K562 (cell line): ENCODE data around the gene TPD52L1. TPM values are rescaled to one million over a fixed set of nuclear protein-coding genes. Genes with fewer than 3 reads are reported as not detected.

Source experiments
- ATAC-seq: fragments of 200-7000 bp; cut with Tn5 transposase; 3 replicates; pipeline ENCODE4 v1.9.1; 2020; ENCODE audit warnings: moderate library complexity
- BruUV-seq: library from RNA; stranded (reverse); fragments of 400-500 nt; replicated peaks from 2 replicates; lab custom pipeline; 2021; lab: Mats Ljungman, UMichigan
- CTCF ChIA-PET: fragments of 300-600 bp; formaldehyde crosslinking; extraction: SDS; loops from one replicate; lab custom pipeline; 2021; ENCODE audit warnings: low intra/inter-chr PET ratio; lab: Yijun Ruan, JAX
- POLR2A ChIA-PET: fragments of 300-600, 350-650 bp; sonication (Branson Sonifier 250); formaldehyde crosslinking; extraction: SDS; loops from one replicate; lab custom pipeline; 2021; ENCODE audit warnings: antibody characterized with exemption, inconsistent platforms; lab: Yijun Ruan, JAX
- DNase-seq, 4 experiments: peaks; one replicate each; pipeline versions ENCODE4 v3.0.0 to v3.0.0-alpha.2; 2011 to 2018; ENCODE audit warnings: low spot score in 3 of 4, mixed read lengths in 3 of 4; ENCODE audit errors: extremely low read depth in 1 of 4
- FAIRE-seq: peaks from 2 replicates; lab custom pipeline; 2011; peaks lifted over from hg19 to GRCh38; lab: Jason Lieb, UNC
- H2AFZ ChIP-seq: 2 replicates; pipeline ENCODE4 v1.6.0; 2011; ENCODE audit warnings: low read depth, low read length, control low read depth, inconsistent platforms
- H3K27ac ChIP-seq: fragments of 200-600 bp; 3 replicates; pipeline ENCODE4 v1.8.0; 2011; ENCODE audit warnings: low read depth, mild to moderate bottlenecking, control low read depth, inconsistent platforms, low read length, moderate library complexity, mixed read lengths; ENCODE audit errors: extremely low read depth
- H3K27me3 ChIP-seq, 2 experiments: fragments of 300-600 bp in 1 of 2; 2 replicates in 1 of 2; 3 replicates in 1 of 2; pipeline versions ENCODE4 v1.6.0 to v1.8.0; 2011; ENCODE audit warnings: inconsistent platforms in 2 of 2, low read length in 2 of 2, mild to moderate bottlenecking in 1 of 2, mixed read lengths in 1 of 2, moderate library complexity in 1 of 2; ENCODE audit not compliant: control insufficient read depth in 2 of 2, insufficient read depth in 2 of 2
- H3K36me3 ChIP-seq: fragments of 300-600 bp; 3 replicates; pipeline ENCODE4 v1.8.0; 2011; ENCODE audit warnings: mild to moderate bottlenecking, low read length, inconsistent platforms; ENCODE audit not compliant: control insufficient read depth, insufficient read depth
- H3K4me1 ChIP-seq, 2 experiments: fragments of 200-600 bp in 1 of 2; replicated peaks in 1 of 2; 2 replicates in 1 of 2; 3 replicates in 1 of 2; pipeline versions ENCODE4 v1.5.1 to v1.8.0; 2011; ENCODE audit warnings: inconsistent platforms in 2 of 2, low read length in 2 of 2, mild to moderate bottlenecking in 1 of 2, mixed read lengths in 1 of 2, moderate library complexity in 1 of 2; ENCODE audit not compliant: control insufficient read depth in 2 of 2, insufficient read depth in 2 of 2
- H3K4me2 ChIP-seq: 2 replicates; pipeline ENCODE4 v1.6.1; 2011; ENCODE audit warnings: low read length, control low read depth, inconsistent platforms, mixed read lengths; ENCODE audit not compliant: insufficient read depth
- H3K4me3 ChIP-seq: fragments of 200-600 bp; sonication (generic), shearing (Covaris generic); 2 replicates; pipeline ENCODE4 v1.5.1; 2016; ENCODE audit warnings: control low read depth, inconsistent platforms
- H3K79me2 ChIP-seq: fragments of 200-600 bp; 3 replicates; pipeline ENCODE4 v1.8.0; 2011; ENCODE audit warnings: low read length, inconsistent platforms; ENCODE audit not compliant: control insufficient read depth, insufficient read depth
- H3K9ac ChIP-seq, 2 experiments: 2 replicates each; pipeline versions ENCODE4 v1.6.0 to v1.6.1; 2011; ENCODE audit warnings: low read depth in 2 of 2, low read length in 2 of 2, control low read depth in 1 of 2, inconsistent platforms in 1 of 2, mild to moderate bottlenecking in 1 of 2, mixed read lengths in 1 of 2; ENCODE audit not compliant: insufficient read depth in 1 of 2
- H3K9me1 ChIP-seq: one replicate; pipeline ENCODE4 v1.6.0; 2011; ENCODE audit warnings: inconsistent platforms, mild to moderate bottlenecking, low read length, moderate library complexity; ENCODE audit not compliant: control insufficient read depth, insufficient read depth
- H3K9me3 ChIP-seq: replicated peaks from 2 replicates; pipeline ENCODE4 v1.5.1; 2011; ENCODE audit warnings: low read depth, low read length, inconsistent platforms; ENCODE audit not compliant: control insufficient read depth, insufficient read depth
- H4K20me1 ChIP-seq: replicated peaks from 2 replicates; pipeline ENCODE4 v1.6.1; 2011; ENCODE audit warnings: low read length, inconsistent platforms, mixed read lengths; ENCODE audit not compliant: control insufficient read depth, insufficient read depth
- BMI1 ChIP-seq: fragments of 150-350 bp; IDR thresholded peaks from 2 replicates; pipeline ENCODE4 v1.6.1; 2014; ENCODE audit warnings: low read length
- EP400 ChIP-seq: fragments of 450-650 bp; IDR thresholded peaks from 2 replicates; pipeline ENCODE4 v1.6.1; 2017; ENCODE audit warnings: antibody characterized with exemption, mild to moderate bottlenecking, moderate library complexity
- EZH2 ChIP-seq: IDR thresholded peaks from 2 replicates; pipeline ENCODE4 v1.6.1; 2012; ENCODE audit warnings: low read depth, mild to moderate bottlenecking, inconsistent platforms, low read length, borderline replicate concordance
- HMBOX1 ChIP-seq: sonication (generic); IDR thresholded peaks from 2 replicates; pipeline ENCODE4 v1.6.1; 2016
- MCM5 ChIP-seq: fragments of 450-650 bp; IDR thresholded peaks from 2 replicates; pipeline ENCODE4 v1.6.1; 2016; ENCODE audit warnings: low read depth
- MIER1 ChIP-seq: fragments of 450-650 bp; IDR thresholded peaks from 2 replicates; pipeline ENCODE4 v1.6.1; 2016; ENCODE audit warnings: antibody characterized with exemption, mild to moderate bottlenecking, low read depth
- MTF1 ChIP-seq: fragments of 250-450 bp; sonication (Bioruptor Pico); IDR thresholded peaks from 2 replicates; pipeline ENCODE4 v1.9.0; 2021; ENCODE audit warnings: moderate library complexity, mild to moderate bottlenecking, inconsistent platforms, borderline replicate concordance
- MXI1 ChIP-seq: IDR thresholded peaks from 2 replicates; pipeline ENCODE4 v1.6.1; 2011; ENCODE audit warnings: low read depth, mild to moderate bottlenecking, improper control_type of control experiment, low read length
- SIN3B ChIP-seq: fragments of 450-650 bp; IDR thresholded peaks from 2 replicates; pipeline ENCODE4 v1.6.1; 2017; ENCODE audit warnings: low read depth, mild to moderate bottlenecking, moderate library complexity
- SRSF9 ChIP-seq: fragments of 200-400 bp; formaldehyde crosslinking; IDR thresholded peaks from 2 replicates; pipeline ENCODE4 v1.6.1; 2017; ENCODE audit warnings: low read depth, low read length, borderline replicate concordance
- SUPT5H ChIP-seq: fragments of 450-650 bp; IDR thresholded peaks from 2 replicates; pipeline ENCODE4 v1.6.1; 2016
- TEAD2 ChIP-seq: fragments of 450-650 bp; IDR thresholded peaks from 2 replicates; pipeline ENCODE4 v1.6.1; 2016; ENCODE audit warnings: missing genetic modification characterization, control low read depth, missing compliant biosample characterization
- TSC22D4 ChIP-seq: fragments of 450-650 bp; IDR thresholded peaks from 2 replicates; pipeline ENCODE4 v1.6.1; 2016; ENCODE audit warnings: missing genetic modification characterization, missing biosample characterization, control low read depth
- XRCC3 ChIP-seq: fragments of 450-650 bp; IDR thresholded peaks from 2 replicates; pipeline ENCODE4 v1.6.1; 2017; ENCODE audit warnings: mild to moderate bottlenecking, moderate library complexity
- ZNF140 ChIP-seq: fragments of 250-450 bp; sonication (Bioruptor Pico); IDR thresholded peaks from 2 replicates; pipeline ENCODE4 v1.8.0; 2021; ENCODE audit warnings: moderate library complexity, mild to moderate bottlenecking, inconsistent platforms
- WGBS: fragments of 100-300 bp; shearing (Covaris generic); methylation state at CpG from one replicate; pipeline ENCODE4 v1.1.6; 2016; ENCODE audit warnings: low coverage, mixed read lengths; ENCODE audit not compliant: insufficient coverage; ENCODE audit errors: missing lambda C conversion rate; 5-methylcytosine and 5-hydroxymethylcytosine counted together
- in situ Hi-C: fragments of 300-500 bp; cut with MboI; formaldehyde crosslinking; loops from 4 replicates; pipeline ENCODE4 v1.15.0; 2018; ENCODE audit warnings: inconsistent platforms, mixed read lengths
- intact Hi-C: fragments of 100-400 bp; cut with micrococcal nuclease; formaldehyde crosslinking; loops from 2 replicates; pipeline ENCODE4 v1.14.2; 2022
- polyA plus RNA-seq, 8 experiments: library from polyadenylated mRNA; depleted of rRNA in 4 of 8; stranded (reverse) in 5 of 8; unstranded in 3 of 8; fragments of >200 nt; fragmentation: Nextera tagmentation in 2 of 8; fragmentation: Illumina TruSeq in 1 of 8; extraction: Ambion mirVana in 2 of 8; extraction: Trizol in 1 of 8; gene quantifications; 2 replicates each; pipeline versions ENCODE4 v1.2.1 to v1.2.3, GENCODE V29; 2011 to 2014; ENCODE audit warnings: inconsistent platforms in 1 of 8, missing spikeins in 1 of 8
- total RNA-seq, 7 experiments: library from RNA; depleted of rRNA in 6 of 7; stranded (reverse); fragments of >200 nt in 6 of 7; fragmentation: Illumina TruSeq in 2 of 7; extraction: Trizol in 2 of 7; gene quantifications; 2 replicates each; pipeline versions ENCODE4 v1.2.1 to v1.2.3, GENCODE V29; 2011 to 2021; ENCODE audit warnings: low replicate concordance in 1 of 7
- TF ChIP-seq, protein P1 (sequence below): fragments of 200-800 bp; sonication (Bioruptor generic); IDR thresholded peaks from 2 replicates; pipeline ENCODE4 v1.6.1; 2017; ENCODE audit warnings: missing genetic modification characterization, missing compliant biosample characterization
- TF ChIP-seq, protein P2 (sequence below): fragments of 250-450 bp; sonication (Bioruptor Pico); IDR thresholded peaks from 2 replicates; pipeline ENCODE4 v1.4.0; 2020; ENCODE audit warnings: mild to moderate bottlenecking, moderate library complexity
- TF ChIP-seq, protein P3 (sequence below): fragments of 250-450 bp; sonication (Bioruptor Pico); IDR thresholded peaks from 2 replicates; pipeline ENCODE4 v1.8.0; 2021; ENCODE audit warnings: mild to moderate bottlenecking, moderate library complexity

TPD52L1 gene
- total and polyA plus RNA-seq, 9 of the 15 experiments (the other 6 are each of a cell fraction or from before 2014, with no cell fraction given), result 12.9 to 149 (median 75.7) TPM

DNA sequence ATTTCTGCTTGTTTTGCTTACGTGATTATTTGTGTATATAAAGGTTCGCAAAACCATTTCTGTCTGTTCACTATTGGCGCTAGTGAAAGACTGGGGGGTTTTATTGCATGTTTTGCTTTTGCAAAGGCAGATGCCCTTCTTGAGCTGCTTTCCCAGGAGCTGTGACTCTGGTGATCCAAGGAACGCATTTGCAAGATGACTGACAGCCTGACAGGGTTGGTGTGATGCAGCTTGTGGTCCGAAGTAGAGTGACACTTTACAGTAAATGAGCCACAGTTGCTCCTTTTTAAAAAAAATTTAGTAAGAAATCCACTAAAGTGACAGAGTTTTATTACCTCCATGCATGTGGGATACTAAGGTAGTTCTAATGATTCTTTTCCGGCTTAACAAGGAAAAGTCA lies 73.7 kb downstream of the TPD52L1 start:
- H3K27ac ChIP-seq, result no peak overlapping the region
- no peak overlapping the region for H3K9ac ChIP-seq
- ATAC-seq, result no peak
- in situ Hi-C loops, result no loop called here
- H4K20me1 ChIP-seq, result no peaks in the 10 kb centered on the region
- no peak overlapping the region for H2AFZ ChIP-seq
- intact Hi-C loops, result no loop called here
- no peaks in the 10 kb centered on the region for H3K27me3 ChIP-seq
- H3K4me2 ChIP-seq, result no peak overlapping the region
- H3K9me1 ChIP-seq, result no peaks in the 10 kb centered on the region
- ChIA-PET CTCF (no interaction called here), POLR2A (interaction anchor here (0.7 kb wide), 1 partner anchor 18 kb away, joined by 3 read pairs; no protein-coding TSS in a partner anchor)
- no peaks in the 10 kb centered on the region; the same call in 1 of the 3 replicates for H3K36me3 ChIP-seq
- no peak overlapping the region for H3K4me3 ChIP-seq
- WGBS, result 82% methylated on average over 6 of the region's 6 CpGs
- no peak for FAIRE-seq
- H3K79me2 ChIP-seq, result no peaks in the 10 kb centered on the region
- no TSS peak for BruUV-seq
- H3K4me1 ChIP-seq, result no peaks in the 10 kb centered on the region
- no peak for DNase-seq
- H3K9me3 ChIP-seq, result no peaks in the 10 kb centered on the region
- no peak for TF ChIP-seq SIN3B
- no peak for TF ChIP-seq XRCC3
- TF ChIP-seq TSC22D4, result no peak
- no peak for TF ChIP-seq EZH2
- no peak for TF ChIP-seq MIER1
- no peak for TF ChIP-seq SRSF9
- TF ChIP-seq MXI1, result no peak
- no peak for TF ChIP-seq BMI1
- no peak for TF ChIP-seq ZNF140 (CRISPR knock-in tag)
- TF ChIP-seq MCM5, result no peak
- TF ChIP-seq, protein P1, sequence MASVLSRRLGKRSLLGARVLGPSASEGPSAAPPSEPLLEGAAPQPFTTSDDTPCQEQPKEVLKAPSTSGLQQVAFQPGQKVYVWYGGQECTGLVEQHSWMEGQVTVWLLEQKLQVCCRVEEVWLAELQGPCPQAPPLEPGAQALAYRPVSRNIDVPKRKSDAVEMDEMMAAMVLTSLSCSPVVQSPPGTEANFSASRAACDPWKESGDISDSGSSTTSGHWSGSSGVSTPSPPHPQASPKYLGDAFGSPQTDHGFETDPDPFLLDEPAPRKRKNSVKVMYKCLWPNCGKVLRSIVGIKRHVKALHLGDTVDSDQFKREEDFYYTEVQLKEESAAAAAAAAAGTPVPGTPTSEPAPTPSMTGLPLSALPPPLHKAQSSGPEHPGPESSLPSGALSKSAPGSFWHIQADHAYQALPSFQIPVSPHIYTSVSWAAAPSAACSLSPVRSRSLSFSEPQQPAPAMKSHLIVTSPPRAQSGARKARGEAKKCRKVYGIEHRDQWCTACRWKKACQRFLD (CRISPR knock-in tag), result no peak
- TF ChIP-seq HMBOX1, result no peak
- TF ChIP-seq SUPT5H, result no peak
- no peak for TF ChIP-seq EP400
- TF ChIP-seq, protein P2, sequence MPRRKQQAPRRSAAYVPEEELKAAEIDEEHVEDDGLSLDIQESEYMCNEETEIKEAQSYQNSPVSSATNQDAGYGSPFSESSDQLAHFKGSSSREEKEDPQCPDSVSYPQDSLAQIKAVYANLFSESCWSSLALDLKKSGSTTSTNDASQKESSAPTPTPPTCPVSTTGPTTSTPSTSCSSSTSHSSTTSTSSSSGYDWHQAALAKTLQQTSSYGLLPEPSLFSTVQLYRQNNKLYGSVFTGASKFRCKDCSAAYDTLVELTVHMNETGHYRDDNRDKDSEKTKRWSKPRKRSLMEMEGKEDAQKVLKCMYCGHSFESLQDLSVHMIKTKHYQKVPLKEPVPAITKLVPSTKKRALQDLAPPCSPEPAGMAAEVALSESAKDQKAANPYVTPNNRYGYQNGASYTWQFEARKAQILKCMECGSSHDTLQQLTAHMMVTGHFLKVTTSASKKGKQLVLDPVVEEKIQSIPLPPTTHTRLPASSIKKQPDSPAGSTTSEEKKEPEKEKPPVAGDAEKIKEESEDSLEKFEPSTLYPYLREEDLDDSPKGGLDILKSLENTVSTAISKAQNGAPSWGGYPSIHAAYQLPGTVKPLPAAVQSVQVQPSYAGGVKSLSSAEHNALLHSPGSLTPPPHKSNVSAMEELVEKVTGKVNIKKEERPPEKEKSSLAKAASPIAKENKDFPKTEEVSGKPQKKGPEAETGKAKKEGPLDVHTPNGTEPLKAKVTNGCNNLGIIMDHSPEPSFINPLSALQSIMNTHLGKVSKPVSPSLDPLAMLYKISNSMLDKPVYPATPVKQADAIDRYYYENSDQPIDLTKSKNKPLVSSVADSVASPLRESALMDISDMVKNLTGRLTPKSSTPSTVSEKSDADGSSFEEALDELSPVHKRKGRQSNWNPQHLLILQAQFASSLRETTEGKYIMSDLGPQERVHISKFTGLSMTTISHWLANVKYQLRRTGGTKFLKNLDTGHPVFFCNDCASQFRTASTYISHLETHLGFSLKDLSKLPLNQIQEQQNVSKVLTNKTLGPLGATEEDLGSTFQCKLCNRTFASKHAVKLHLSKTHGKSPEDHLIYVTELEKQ (CRISPR knock-in tag), result no peak
- TF ChIP-seq, protein P3, sequence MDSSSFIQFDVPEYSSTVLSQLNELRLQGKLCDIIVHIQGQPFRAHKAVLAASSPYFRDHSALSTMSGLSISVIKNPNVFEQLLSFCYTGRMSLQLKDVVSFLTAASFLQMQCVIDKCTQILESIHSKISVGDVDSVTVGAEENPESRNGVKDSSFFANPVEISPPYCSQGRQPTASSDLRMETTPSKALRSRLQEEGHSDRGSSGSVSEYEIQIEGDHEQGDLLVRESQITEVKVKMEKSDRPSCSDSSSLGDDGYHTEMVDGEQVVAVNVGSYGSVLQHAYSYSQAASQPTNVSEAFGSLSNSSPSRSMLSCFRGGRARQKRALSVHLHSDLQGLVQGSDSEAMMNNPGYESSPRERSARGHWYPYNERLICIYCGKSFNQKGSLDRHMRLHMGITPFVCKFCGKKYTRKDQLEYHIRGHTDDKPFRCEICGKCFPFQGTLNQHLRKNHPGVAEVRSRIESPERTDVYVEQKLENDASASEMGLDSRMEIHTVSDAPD (CRISPR knock-in tag), result no peak
- TF ChIP-seq TEAD2, result no peak
- no peak for TF ChIP-seq MTF1
